ENCODE measurements around the gene NXPH4. TPM values are rescaled to one million over a fixed set of nuclear protein-coding genes. Genes with fewer than 3 reads are reported as not detected.

NXPH4 gene
- total and polyA plus RNA-seq, 9 donors, result 0.13 to 0.20 TPM; not detected in 7

GRCh38 chr12:57185906-57186508 lies 30.6 kb upstream of the NXPH4 start:
- 77 to 82% (median 80%) methylated on average over 12 of the region's 12 CpGs for WGBS, 3 donors

GRCh38 chr12:57187222-57188089 lies 29.1 kb upstream of the NXPH4 start:
- Histone ChIP-seq H3K9me3 (no peaks in the 10 kb centered on the region), H3K27me3 (no peaks in the 10 kb centered on the region), H3K4me1 (ENCODE audit: insufficient read depth) (no peaks in the 10 kb centered on the region), H3K36me3 (peaks cover 2% of the 10 kb centered on the region), H3K27ac (no peak overlapping the region), H3K4me3 (no peak overlapping the region)
- intact Hi-C loops (cut with DNase I), result loop anchor here in 1 of 4 donors (5.0 kb wide), 1 partner anchor 115 kb away; no protein-coding TSS in a partner anchor
- WGBS, 3 donors, result 52 to 53% (median 52%) methylated on average over 21 of the region's 21 CpGs
- peak in 1 of 5 donors; percentile 53 for DNase-seq
- TF ChIP-seq CTCF (IDR thresholded peaks at IDR 0.05) (no peak), EP300 (IDR thresholded peaks at IDR 0.05) (no peak), POLR2A (IDR thresholded peaks at IDR 0.05) (no peak)

More at GRCh38 chr12:57185906-57186508, 30.6 kb upstream of the NXPH4 start:
- no peak for TF ChIP-seq POLR2A (IDR thresholded peaks at IDR 0.05)
- no peak for TF ChIP-seq EP300 (IDR thresholded peaks at IDR 0.05)
- no peak for TF ChIP-seq CTCF (IDR thresholded peaks at IDR 0.05)
- Histone ChIP-seq H3K36me3 (peaks cover 2% of the 10 kb centered on the region), H3K4me1 (ENCODE audit: insufficient read depth) (no peaks in the 10 kb centered on the region), H3K27ac (no peak overlapping the region), H3K4me3 (no peak overlapping the region), H3K9me3 (no peaks in the 10 kb centered on the region), H3K27me3 (no peaks in the 10 kb centered on the region)
- intact Hi-C loops (cut with DNase I), result loop anchor here in 1 of 4 donors (5.0 kb wide), 1 partner anchor 114 kb away; no protein-coding TSS in a partner anchor
- no peak for DNase-seq

GRCh38 chr12:57188090-57188425 lies 28.5 kb upstream of the NXPH4 start:
- 36 to 48% (median 44%) methylated on average over 8 of the region's 8 CpGs for WGBS, 3 donors

More at GRCh38 chr12:57188090-57188425, 28.5 kb upstream of the NXPH4 start:
- intact Hi-C loops (cut with DNase I), result loop anchor here in 1 of 4 donors (5.0 kb wide), 1 partner anchor 116 kb away; no protein-coding TSS in a partner anchor
- peaks cover 2% of the 10 kb centered on the region for H3K36me3 ChIP-seq
- no peaks in the 10 kb centered on the region for H3K4me1 ChIP-seq (ENCODE audit: insufficient read depth)
- no peaks in the 10 kb centered on the region for H3K9me3 ChIP-seq
- DNase-seq, result no peak
- TF ChIP-seq POLR2A (IDR thresholded peaks at IDR 0.05), result no peak
- TF ChIP-seq CTCF (IDR thresholded peaks at IDR 0.05), result no peak
- TF ChIP-seq EP300 (IDR thresholded peaks at IDR 0.05), result no peak
- H3K27me3 ChIP-seq, result no peaks in the 10 kb centered on the region
- H3K27ac ChIP-seq, result no peak overlapping the region
- H3K4me3 ChIP-seq, result no peak overlapping the region
